MM.1S (cell line): ENCODE data around the gene KCNG2.

Experiments used
- DNase-seq: peaks from one replicate; pipeline ENCODE4 v3.0.0-alpha.2; 2015
- H2AFZ ChIP-seq: fragments of 300-600 bp; sonication (generic); 2 replicates; pipeline ENCODE4 v1.6.0; 2016; ENCODE audit warnings: antibody characterized with exemption, low read length
- H3F3A ChIP-seq: fragments of 300-600 bp; sonication (generic); 2 replicates; pipeline ENCODE4 v1.6.1; 2016; ENCODE audit warnings: mild to moderate bottlenecking, antibody characterized with exemption, low read length, moderate library complexity, mixed read lengths; ENCODE audit not compliant: insufficient read depth
- H3K27ac ChIP-seq: fragments of 300-600 bp; sonication (generic); 2 replicates; pipeline ENCODE4 v1.5.1; 2016; ENCODE audit warnings: mild to moderate bottlenecking, low read length
- H3K27me3 ChIP-seq: fragments of 300-600 bp; sonication (generic); replicated peaks from 2 replicates; pipeline ENCODE4 v1.6.0; 2016; ENCODE audit warnings: low read length; ENCODE audit not compliant: insufficient read depth
- H3K36me3 ChIP-seq: fragments of 300-600 bp; sonication (generic); replicated peaks from 2 replicates; pipeline ENCODE4 v1.6.1; 2016; ENCODE audit warnings: mild to moderate bottlenecking, low read length, mixed read lengths; ENCODE audit not compliant: insufficient read depth
- H3K4me1 ChIP-seq: fragments of 300-600 bp; sonication (generic); 2 replicates; pipeline ENCODE4 v1.6.1; 2016; ENCODE audit warnings: low read length, mixed read lengths
- H3K4me2 ChIP-seq: fragments of 300-600 bp; sonication (generic); 2 replicates; pipeline ENCODE4 v1.6.0; 2016; ENCODE audit warnings: low read depth, low read length
- H3K4me3 ChIP-seq: fragments of 300-600 bp; sonication (generic); 2 replicates; pipeline ENCODE4 v1.5.1; 2016; ENCODE audit warnings: low read length, mixed read lengths
- H3K79me2 ChIP-seq: fragments of 300-600 bp; sonication (generic); 2 replicates; pipeline ENCODE4 v1.6.1; 2016; ENCODE audit warnings: mixed run types, low read length, mixed read lengths
- H3K9ac ChIP-seq: fragments of 300-600 bp; sonication (generic); 2 replicates; pipeline ENCODE4 v1.6.1; 2016; ENCODE audit warnings: low read length, mixed read lengths
- H3K9me2 ChIP-seq: fragments of 300-600 bp; sonication (generic); replicated peaks from 2 replicates; pipeline ENCODE4 v1.6.1; 2016; ENCODE audit warnings: mild to moderate bottlenecking, low read length, mixed read lengths; ENCODE audit not compliant: insufficient read depth
- H3K9me3 ChIP-seq: fragments of 300-600 bp; sonication (generic); replicated peaks from 2 replicates; pipeline ENCODE4 v1.6.1; 2016; ENCODE audit warnings: mild to moderate bottlenecking, low read length, mixed read lengths; ENCODE audit not compliant: insufficient read depth
- H4K20me1 ChIP-seq: fragments of 300-600 bp; sonication (generic); 2 replicates; pipeline ENCODE4 v1.6.1; 2016; ENCODE audit warnings: mild to moderate bottlenecking, low read length, moderate library complexity, mixed read lengths; ENCODE audit not compliant: insufficient read depth
- CTCF ChIP-seq: fragments of 300-600 bp; sonication (generic); IDR thresholded peaks from 2 replicates; pipeline ENCODE4 v1.5.1; 2016; ENCODE audit warnings: antibody characterized with exemption, low read length, mixed read lengths
- EZH2 ChIP-seq: fragments of 300-600 bp; sonication (generic); optimal IDR thresholded peaks from 2 replicates; pipeline ENCODE3; 2017; ENCODE audit warnings: low read depth, mild to moderate bottlenecking, antibody characterized with exemption, low read length, mixed read lengths
- EZH2phosphoT487 ChIP-seq: fragments of 300-600 bp; sonication (generic); IDR thresholded peaks from 2 replicates; pipeline ENCODE4 v1.6.1; 2018; ENCODE audit warnings: antibody characterized with exemption, low read length

The KCNG2 gene

GRCh38 chr18:79905389-79905911, 107.7 kb downstream of the KCNG2 start:
- no peaks in the 10 kb centered on the region for H3F3A ChIP-seq
- no peak overlapping the region for H3K4me3 ChIP-seq
- no peak overlapping the region for H3K4me2 ChIP-seq
- no peaks in the 10 kb centered on the region for H3K79me2 ChIP-seq
- no peak for DNase-seq
- H3K9me2 ChIP-seq = no peaks in the 10 kb centered on the region
- H3K36me3 ChIP-seq = no peaks in the 10 kb centered on the region
- no peak overlapping the region for H2AFZ ChIP-seq
- H3K9ac ChIP-seq = no peak overlapping the region
- H3K27ac ChIP-seq = no peak overlapping the region
- no peaks in the 10 kb centered on the region for H3K27me3 ChIP-seq
- H3K4me1 ChIP-seq = no peaks in the 10 kb centered on the region
- TF ChIP-seq EZH2phosphoT487 = no peak
- no peak for TF ChIP-seq EZH2
- no peak for TF ChIP-seq CTCF
- H4K20me1 ChIP-seq = no peaks in the 10 kb centered on the region
- H3K9me3 ChIP-seq = no peaks in the 10 kb centered on the region

- no peaks in the 10 kb centered on the region for H3K9me3 ChIP-seq
- H4K20me1 ChIP-seq = no peaks in the 10 kb centered on the region
- no peak overlapping the region for H2AFZ ChIP-seq
- no peak overlapping the region for H3K4me2 ChIP-seq
- H3K4me1 ChIP-seq = no peaks in the 10 kb centered on the region
- no peak overlapping the region for H3K9ac ChIP-seq
- H3K79me2 ChIP-seq = no peaks in the 10 kb centered on the region
- no peaks in the 10 kb centered on the region for H3K9me2 ChIP-seq
- H3K4me3 ChIP-seq = no peak overlapping the region
- H3K27me3 ChIP-seq = no peaks in the 10 kb centered on the region
- DNase-seq = no peak
- H3K36me3 ChIP-seq = no peaks in the 10 kb centered on the region
- H3F3A ChIP-seq = no peaks in the 10 kb centered on the region
- no peak overlapping the region for H3K27ac ChIP-seq
- TF ChIP-seq EZH2phosphoT487 (no peak), EZH2 (no peak), CTCF (no peak)
Observed at GRCh38 chr18:79905993-79906392, 108.3 kb downstream of the KCNG2 start.

DNA sequence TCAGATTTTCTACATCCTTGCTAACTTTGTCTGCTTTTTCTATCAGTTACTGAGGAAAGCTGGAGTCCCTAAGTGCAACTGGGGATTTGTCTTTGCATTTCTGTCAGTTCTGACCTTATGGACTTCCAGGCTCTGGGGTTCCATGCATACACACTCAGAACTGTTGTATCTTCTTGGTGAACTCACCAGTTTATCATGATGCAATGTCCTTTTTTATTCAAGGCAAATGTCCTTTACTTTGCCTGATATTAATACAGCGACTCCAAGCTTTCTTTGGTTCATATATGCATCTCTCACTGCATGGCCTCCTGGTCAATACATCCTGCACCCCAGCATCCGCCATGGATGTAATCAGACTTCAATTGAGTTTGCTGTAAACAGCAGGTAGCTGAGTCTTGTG, 109.0 kb downstream of the KCNG2 start:
- DNase-seq = no peak
- no peak overlapping the region for H3K4me2 ChIP-seq
- H3K4me3 ChIP-seq = no peak overlapping the region
- H3K27me3 ChIP-seq = no peaks in the 10 kb centered on the region
- TF ChIP-seq EZH2phosphoT487 (no peak), EZH2 (no peak), CTCF (no peak)
- H3K27ac ChIP-seq = no peak overlapping the region
- H3K9ac ChIP-seq = no peak overlapping the region
- no peaks in the 10 kb centered on the region for H4K20me1 ChIP-seq
- no peak overlapping the region for H2AFZ ChIP-seq
- H3K9me2 ChIP-seq = no peaks in the 10 kb centered on the region
- no peaks in the 10 kb centered on the region for H3K36me3 ChIP-seq
- H3K4me1 ChIP-seq = no peaks in the 10 kb centered on the region
- H3K9me3 ChIP-seq = no peaks in the 10 kb centered on the region
- H3K79me2 ChIP-seq = no peaks in the 10 kb centered on the region
- H3F3A ChIP-seq = no peaks in the 10 kb centered on the region
